Measurements from ENCODE around the gene PKIG.

DNA sequence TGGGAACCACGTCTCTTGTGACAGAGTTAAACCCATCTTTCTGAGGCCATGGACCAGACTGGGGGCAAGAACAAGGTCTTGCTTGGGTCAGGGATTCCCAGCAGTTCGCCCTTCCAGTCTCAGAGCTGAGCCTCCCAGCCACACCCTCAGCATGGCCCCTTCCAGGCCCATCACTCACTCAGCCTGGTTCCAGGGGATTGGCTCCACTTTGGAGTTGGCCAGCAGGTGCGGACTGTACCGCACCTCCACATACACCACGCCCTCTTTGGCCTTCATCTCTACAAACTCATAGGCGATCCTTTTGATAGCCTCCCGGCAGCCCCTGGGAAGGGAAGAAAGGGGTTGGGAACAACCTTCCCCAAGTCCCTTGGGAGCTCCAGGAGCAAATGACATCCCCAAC lies 43.9 kb downstream of the PKIG start:
- TF ChIP-seq RAD51 (IDR thresholded peaks at IDR 0.05) (no peak), NR2F1 (conservative IDR thresholded peaks at IDR 0.05) (no peak), USF1 (IDR thresholded peaks at IDR 0.05; ENCODE audit: borderline replicate concordance, extremely low read length, insufficient read depth, low read depth, low read length) (no peak), ZZZ3 (IDR thresholded peaks at IDR 0.05; ENCODE audit: control insufficient read depth, insufficient read length, low read depth) (no peak), SREBF1 (IDR thresholded peaks at IDR 0.05; ENCODE audit: low read length) (no peak), DPF2 (IDR thresholded peaks at IDR 0.05) (no peak)
